ENCODE results near the gene C1D.
"Not testable (repeated sequence)": the region's sequence is repeated elsewhere in the genome, so short reads cannot be mapped to it uniquely, and the experiment has no call there.

The C1D gene

GRCh38 chr2:68088940-68089339 is 26.1 kb upstream of the C1D start:
- no peaks in the 10 kb centered on the region for H3K36me3 Mint-ChIP-seq (ENCODE audit: low read depth)
- no peak for DNase-seq (ENCODE audit: low spot score)
- no peaks in the 10 kb centered on the region for H3K9me3 Mint-ChIP-seq
- peak overlapping the region; percentile 39 for H3K4me3 Mint-ChIP-seq
- H3K27me3 Mint-ChIP-seq (ENCODE audit: low read depth), result peaks cover 10% of the 10 kb centered on the region
- H3K4me1 Mint-ChIP-seq (ENCODE audit: low read depth), result peaks cover 43% of the 10 kb centered on the region
- peak overlapping the region; percentile 77 for H3K27ac Mint-ChIP-seq

GRCh38 chr2:68086166-68086565 is 23.4 kb upstream of the C1D start:
- Mint-ChIP-seq H3K4me1 (ENCODE audit: low read depth) (peaks cover 32% of the 10 kb centered on the region), H3K27ac (no peak overlapping the region), H3K4me3 (no peak overlapping the region), H3K9me3 (no peaks in the 10 kb centered on the region), H3K36me3 (ENCODE audit: low read depth) (no peaks in the 10 kb centered on the region), H3K27me3 (ENCODE audit: low read depth) (peaks cover 14% of the 10 kb centered on the region)
- DNase-seq (ENCODE audit: low spot score), result no peak

- Mint-ChIP-seq H3K36me3 (ENCODE audit: low read depth) (no peaks in the 10 kb centered on the region), H3K27me3 (ENCODE audit: low read depth) (peaks cover 27% of the 10 kb centered on the region), H3K4me3 (no peak overlapping the region), H3K4me1 (ENCODE audit: low read depth) (peaks cover 10% of the 10 kb centered on the region), H3K27ac (no peak overlapping the region), H3K9me3 (no peaks in the 10 kb centered on the region)
- DNase-seq (ENCODE audit: low spot score), result no peak
Measured at GRCh38 chr2:68083346-68083745, 20.5 kb upstream of the C1D start.

- Mint-ChIP-seq H3K27me3 (ENCODE audit: low read depth) (peaks cover 34% of the 10 kb centered on the region), H3K4me1 (ENCODE audit: low read depth) (no peaks in the 10 kb centered on the region), H3K9me3 (no peaks in the 10 kb centered on the region)
Measured at GRCh38 chr2:68074050-68074449, 11.2 kb upstream of the C1D start.

GRCh38 chr2:68063797-68064646 is 1.2 kb upstream of the C1D start:
- DNase-seq (ENCODE audit: low spot score); H3K36me3 Mint-ChIP-seq (ENCODE audit: low read depth); H3K27ac Mint-ChIP-seq; H3K9me3 Mint-ChIP-seq: not testable (repeated sequence)
- H3K4me3 Mint-ChIP-seq, result peak overlapping the region; percentile 96
- peaks cover 19% of the 10 kb centered on the region for H3K4me1 Mint-ChIP-seq (ENCODE audit: low read depth)
- H3K27me3 Mint-ChIP-seq (ENCODE audit: low read depth), result peaks cover 35% of the 10 kb centered on the region

More at GRCh38 chr2:68074050-68074449, 11.2 kb upstream of the C1D start:
- H3K4me3 Mint-ChIP-seq, result no peak overlapping the region
- H3K27ac Mint-ChIP-seq, result no peak overlapping the region
- no peaks in the 10 kb centered on the region for H3K36me3 Mint-ChIP-seq (ENCODE audit: low read depth)
- no peak for DNase-seq (ENCODE audit: low spot score)

GRCh38 chr2:68060652-68061051 is 2.2 kb downstream of the C1D start:
- no peaks in the 10 kb centered on the region for H3K9me3 Mint-ChIP-seq
- no peak overlapping the region for H3K27ac Mint-ChIP-seq
- H3K27me3 Mint-ChIP-seq (ENCODE audit: low read depth), result peaks cover 6% of the 10 kb centered on the region
- no peaks in the 10 kb centered on the region for H3K36me3 Mint-ChIP-seq (ENCODE audit: low read depth)
- H3K4me3 Mint-ChIP-seq, result no peak overlapping the region
- H3K4me1 Mint-ChIP-seq (ENCODE audit: low read depth), result peaks cover 25% of the 10 kb centered on the region
- no peak for DNase-seq (ENCODE audit: low spot score)

- Mint-ChIP-seq H3K9me3 (no peaks in the 10 kb centered on the region), H3K4me3 (peak overlapping the region; percentile 30), H3K36me3 (ENCODE audit: low read depth) (no peaks in the 10 kb centered on the region), H3K27me3 (ENCODE audit: low read depth) (peaks cover 2% of the 10 kb centered on the region), H3K27ac (peak overlapping the region; percentile 18), H3K4me1 (ENCODE audit: low read depth) (peaks cover 25% of the 10 kb centered on the region)
- DNase-seq (ENCODE audit: low spot score), result no peak
Measured at GRCh38 chr2:68059784-68060525, 2.8 kb downstream of the C1D start.

- H3K4me1 Mint-ChIP-seq (ENCODE audit: low read depth), result peaks cover 25% of the 10 kb centered on the region
- no peak overlapping the region for H3K27ac Mint-ChIP-seq
- H3K27me3 Mint-ChIP-seq (ENCODE audit: low read depth), result no peaks in the 10 kb centered on the region
- H3K4me3 Mint-ChIP-seq, result no peak overlapping the region
- H3K9me3 Mint-ChIP-seq, result no peaks in the 10 kb centered on the region
- no peak for DNase-seq (ENCODE audit: low spot score)
- peaks cover 2% of the 10 kb centered on the region for H3K36me3 Mint-ChIP-seq (ENCODE audit: low read depth)
Measured at GRCh38 chr2:68057658-68058396, 5.0 kb downstream of the C1D start.

GRCh38 chr2:68052717-68053422 is 9.9 kb downstream of the C1D start:
- Mint-ChIP-seq H3K4me3 (no peak overlapping the region), H3K27ac (no peak overlapping the region), H3K27me3 (ENCODE audit: low read depth) (no peaks in the 10 kb centered on the region), H3K4me1 (ENCODE audit: low read depth) (peaks cover 19% of the 10 kb centered on the region), H3K36me3 (ENCODE audit: low read depth) (peaks cover 4% of the 10 kb centered on the region), H3K9me3 (no peaks in the 10 kb centered on the region)
- no peak for DNase-seq (ENCODE audit: low spot score)

GRCh38 chr2:68050353-68050752 is 12.5 kb downstream of the C1D start:
- DNase-seq (ENCODE audit: low spot score), result no peak
- H3K4me3 Mint-ChIP-seq, result no peak overlapping the region
- H3K4me1 Mint-ChIP-seq (ENCODE audit: low read depth), result peaks cover 20% of the 10 kb centered on the region
- H3K9me3 Mint-ChIP-seq, result no peaks in the 10 kb centered on the region
- no peak overlapping the region for H3K27ac Mint-ChIP-seq
- H3K27me3 Mint-ChIP-seq (ENCODE audit: low read depth), result no peaks in the 10 kb centered on the region
- H3K36me3 Mint-ChIP-seq (ENCODE audit: low read depth), result peaks cover 8% of the 10 kb centered on the region

- H3K27ac Mint-ChIP-seq, result no peak overlapping the region
- H3K9me3 Mint-ChIP-seq, result no peaks in the 10 kb centered on the region
- no peaks in the 10 kb centered on the region for H3K27me3 Mint-ChIP-seq (ENCODE audit: low read depth)
Measured at GRCh38 chr2:68046642-68047240, 16.1 kb downstream of the C1D start.

GRCh38 chr2:68046224-68046623 is 16.6 kb downstream of the C1D start:
- H3K27me3 Mint-ChIP-seq (ENCODE audit: low read depth), result no peaks in the 10 kb centered on the region
- peaks cover 14% of the 10 kb centered on the region for H3K4me1 Mint-ChIP-seq (ENCODE audit: low read depth)
- no peak overlapping the region for H3K4me3 Mint-ChIP-seq
- DNase-seq (ENCODE audit: low spot score), result no peak
- H3K9me3 Mint-ChIP-seq, result no peaks in the 10 kb centered on the region
- no peak overlapping the region for H3K27ac Mint-ChIP-seq
- H3K36me3 Mint-ChIP-seq (ENCODE audit: low read depth), result peaks cover 12% of the 10 kb centered on the region

More at GRCh38 chr2:68046642-68047240, 16.1 kb downstream of the C1D start:
- peaks cover 14% of the 10 kb centered on the region for H3K4me1 Mint-ChIP-seq (ENCODE audit: low read depth)
- H3K4me3 Mint-ChIP-seq, result no peak overlapping the region
- DNase-seq (ENCODE audit: low spot score), result no peak
- peaks cover 14% of the 10 kb centered on the region for H3K36me3 Mint-ChIP-seq (ENCODE audit: low read depth)

GRCh38 chr2:68045342-68045741 is 17.5 kb downstream of the C1D start:
- Mint-ChIP-seq H3K27ac (no peak overlapping the region), H3K4me3 (no peak overlapping the region)

More at GRCh38 chr2:68045342-68045741, 17.5 kb downstream of the C1D start:
- no peak for DNase-seq (ENCODE audit: low spot score)
- Mint-ChIP-seq H3K4me1 (ENCODE audit: low read depth) (peaks cover 9% of the 10 kb centered on the region), H3K36me3 (ENCODE audit: low read depth) (peaks cover 12% of the 10 kb centered on the region), H3K27me3 (ENCODE audit: low read depth) (no peaks in the 10 kb centered on the region), H3K9me3 (no peaks in the 10 kb centered on the region)

Data from T-helper 2 cell treated with Interferon-gamma antibody and Interleukin-4, amounts not matched to agents 5 μg/mL and 100 μg/mL, for 36 hours (primary cell).